SHP77 treated with DMSO at 0.1 percent for 48 hours (cell line): ENCODE measurements around the gene TRABD2A.

Experiments
- DNase-seq: peaks from one replicate; lab custom pipeline; 2025; lab: John Stamatoyannopoulos, UW

TRABD2A gene

GRCh38 chr2:84904717-84905174, 23.9 kb upstream of the TRABD2A start:
- DNase-seq = no peak

- DNase-seq = no peak
These were observed 23.3 kb upstream of the TRABD2A start for GRCh38 chr2:84904151-84904550.

- no peak for DNase-seq
These were observed 21.6 kb upstream of the TRABD2A start for GRCh38 chr2:84902526-84902925.

- no peak for DNase-seq
These were observed 20.8 kb upstream of the TRABD2A start for GRCh38 chr2:84901593-84902120.

- DNase-seq = no peak
These were observed 20.1 kb upstream of the TRABD2A start for GRCh38 chr2:84900971-84901370.

- DNase-seq = no peak
These were observed 18.7 kb upstream of the TRABD2A start for GRCh38 chr2:84899304-84900204.

- no peak for DNase-seq
These were observed 16.9 kb upstream of the TRABD2A start for GRCh38 chr2:84897773-84898172.

GRCh38 chr2:84896567-84896966, 15.7 kb upstream of the TRABD2A start:
- no peak for DNase-seq

- no peak for DNase-seq
These were observed 14.1 kb upstream of the TRABD2A start for GRCh38 chr2:84894758-84895520.

- no peak for DNase-seq
These were observed 13.3 kb upstream of the TRABD2A start for GRCh38 chr2:84894131-84894586.

GRCh38 chr2:84891355-84892010, 10.6 kb upstream of the TRABD2A start:
- no peak for DNase-seq

GRCh38 chr2:84889332-84889731, 8.4 kb upstream of the TRABD2A start:
- no peak for DNase-seq

GRCh38 chr2:84888401-84889276, 7.8 kb upstream of the TRABD2A start:
- no peak for DNase-seq

- no peak for DNase-seq
These were observed 5.9 kb upstream of the TRABD2A start for GRCh38 chr2:84886791-84887190.

GRCh38 chr2:84885111-84885510, 4.2 kb upstream of the TRABD2A start:
- no peak for DNase-seq

- no peak for DNase-seq
These were observed 3.6 kb upstream of the TRABD2A start for GRCh38 chr2:84884449-84884848.

- no peak for DNase-seq
These were observed 2.1 kb upstream of the TRABD2A start for GRCh38 chr2:84882775-84883550.

- DNase-seq = no peak
These were observed 1.5 kb upstream of the TRABD2A start for GRCh38 chr2:84882414-84882738.

GRCh38 chr2:84881581-84882413, 913 bp upstream of the TRABD2A start:
- peak; percentile 29 for DNase-seq

GRCh38 chr2:84880395-84880644, 564 bp downstream of the TRABD2A start:
- DNase-seq = no peak
